ENCODE data around the gene PYCARD. TPM values are rescaled to one million over a fixed set of nuclear protein-coding genes. Genes with fewer than 3 reads are reported as not detected.

PYCARD gene
- total and polyA plus RNA-seq, 9 of the 15 experiments (the other 6 are each of a cell fraction or from before 2014, with no cell fraction given), result 1.3 to 28.4 (median 6.0) TPM

- peak; percentile 95 for TF ChIP-seq ZNF609 (CRISPR knock-in tag; IDR thresholded peaks at IDR 0.05; ENCODE audit: borderline replicate concordance)
- no peak for TF ChIP-seq CEBPZ (IDR thresholded peaks at IDR 0.05; ENCODE audit: borderline replicate concordance, low read depth, low read length)
- peak; percentile 59; the same call in 1 of the 2 replicates for TF ChIP-seq PTBP1 (IDR thresholded peaks at IDR 0.05; ENCODE audit: low read depth, low read length)
- no peak for TF ChIP-seq IRF2 (CRISPR knock-in tag; IDR thresholded peaks at IDR 0.05)
- TF ChIP-seq SOX6 (IDR thresholded peaks at IDR 0.05), result peak; percentile 53
- TF ChIP-seq ZNF133 (CRISPR knock-in tag; IDR thresholded peaks at IDR 0.05), result peak; percentile 57; the same call in 1 of the 2 replicates
- TF ChIP-seq, protein P1, sequence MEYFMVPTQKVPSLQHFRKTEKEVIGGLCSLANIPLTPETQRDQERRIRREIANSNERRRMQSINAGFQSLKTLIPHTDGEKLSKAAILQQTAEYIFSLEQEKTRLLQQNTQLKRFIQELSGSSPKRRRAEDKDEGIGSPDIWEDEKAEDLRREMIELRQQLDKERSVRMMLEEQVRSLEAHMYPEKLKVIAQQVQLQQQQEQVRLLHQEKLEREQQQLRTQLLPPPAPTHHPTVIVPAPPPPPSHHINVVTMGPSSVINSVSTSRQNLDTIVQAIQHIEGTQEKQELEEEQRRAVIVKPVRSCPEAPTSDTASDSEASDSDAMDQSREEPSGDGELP (CRISPR knock-in tag; IDR thresholded peaks at IDR 0.05; ENCODE audit: borderline replicate concordance), result peak; percentile 72
- TF ChIP-seq RBM25 (IDR thresholded peaks at IDR 0.05; ENCODE audit: low read depth, low read length, severe bottlenecking), result no peak
- TF ChIP-seq MEF2D (tag; conservative IDR thresholded peaks at IDR 0.05; ENCODE audit: low read depth), result no peak
- TF ChIP-seq E2F1 (CRISPR knock-in tag; IDR thresholded peaks at IDR 0.05), result peak; percentile 74; the same call in 1 of the 2 replicates
- TF ChIP-seq, protein P2, sequence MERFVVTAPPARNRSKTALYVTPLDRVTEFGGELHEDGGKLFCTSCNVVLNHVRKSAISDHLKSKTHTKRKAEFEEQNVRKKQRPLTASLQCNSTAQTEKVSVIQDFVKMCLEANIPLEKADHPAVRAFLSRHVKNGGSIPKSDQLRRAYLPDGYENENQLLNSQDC (CRISPR knock-in tag; IDR thresholded peaks at IDR 0.05), result no peak; the same call in 1 of the 2 replicates
- peak; percentile 70 for TF ChIP-seq ETV5 (CRISPR knock-in tag; IDR thresholded peaks at IDR 0.05; ENCODE audit: low read depth)
- peak; percentile 96 for TF ChIP-seq RB1 (IDR thresholded peaks at IDR 0.05; ENCODE audit: low read depth)
- TF ChIP-seq CHCHD3 (CRISPR knock-in tag; IDR thresholded peaks at IDR 0.05), result 0 out of 2 replicates have a peak, but pooled peaks have one; percentile 48
- TF ChIP-seq ZZZ3 (IDR thresholded peaks at IDR 0.05), result 0 out of 2 replicates have a peak, but pooled peaks have one; percentile 62
- no peak for TF ChIP-seq ZNF408 (CRISPR knock-in tag; IDR thresholded peaks at IDR 0.05; ENCODE audit: low read depth)
These were observed 22.7 kb downstream of the PYCARD start, which contains the start of gene FUS (continued) for GRCh38 chr16:31179747-31180459.

All from K562 (cell line).